Activated CD8-positive, alpha-beta memory T cell treated with anti-CD3 and anti-CD28 coated beads, Interleukin-2, amount 10 ng/mL, durations not matched to agents 7 days and 5 days (primary cell): ENCODE measurements around the gene CYP3A7. TPM values are rescaled to one million over a fixed set of nuclear protein-coding genes. Genes with fewer than 3 reads are reported as not detected.
"Not testable (repeated sequence)": the region's sequence is repeated elsewhere in the genome, so short reads cannot be mapped to it uniquely, and the experiment has no call there.

Experiments
- ATAC-seq: fragments of 150-1000 bp; cut with Tn5 transposase; one replicate; pipeline ENCODE4 v1.10.0; 2021; ENCODE audit warnings: moderate library complexity
- CTCF ChIA-PET: fragments of 350-600 bp; sonication (Branson Sonifier 250); formaldehyde crosslinking; loops from one replicate; lab custom pipeline; 2021; ENCODE audit warnings: antibody characterized with exemption; lab: Charles Lee
- DNase-seq: peaks from one replicate; pipeline ENCODE4 v3.0.0-alpha.2; 2020
- H3K27ac Mint-ChIP-seq: one replicate; pipeline ENCODE4 v1.8.0; 2021; ENCODE audit warnings: mild to moderate bottlenecking, mixed read lengths
- H3K27me3 Mint-ChIP-seq: one replicate; pipeline ENCODE4 v1.8.0; 2021; ENCODE audit warnings: mixed read lengths
- H3K36me3 Mint-ChIP-seq: one replicate; pipeline ENCODE4 v1.8.0; 2021; ENCODE audit warnings: mild to moderate bottlenecking, mixed read lengths
- H3K4me1 Mint-ChIP-seq: one replicate; pipeline ENCODE4 v1.8.0; 2021; ENCODE audit warnings: mixed read lengths
- H3K4me3 Mint-ChIP-seq: one replicate; pipeline ENCODE4 v1.8.0; 2021; ENCODE audit warnings: mild to moderate bottlenecking, moderate library complexity, mixed read lengths
- H3K9me3 Mint-ChIP-seq: one replicate; pipeline ENCODE4 v1.8.0; 2022; ENCODE audit warnings: low read depth, mixed read lengths
- total RNA-seq, 2 experiments: library from RNA; stranded (reverse); gene quantifications; one replicate each; pipeline ENCODE4 v1.2.3, GENCODE V29; 2021

The CYP3A7 gene
- total RNA-seq, 2 experiments from 2014 or later = not detected

GRCh38 chr7:99709838-99710578 lies 25.0 kb downstream of the CYP3A7 start:
- no peak for DNase-seq
- H3K27me3 Mint-ChIP-seq = no peaks in the 10 kb centered on the region
- no peak overlapping the region for H3K4me3 Mint-ChIP-seq
- CTCF ChIA-PET = no interaction called here
- no peak for ATAC-seq
- H3K9me3 Mint-ChIP-seq = no peaks in the 10 kb centered on the region
- no peak overlapping the region for H3K27ac Mint-ChIP-seq
- H3K4me1 Mint-ChIP-seq = no peaks in the 10 kb centered on the region
- peaks cover 5% of the 10 kb centered on the region for H3K36me3 Mint-ChIP-seq

- Mint-ChIP-seq H3K36me3 (peaks cover 5% of the 10 kb centered on the region), H3K27ac (no peak overlapping the region), H3K9me3 (no peaks in the 10 kb centered on the region), H3K27me3 (no peaks in the 10 kb centered on the region), H3K4me1 (no peaks in the 10 kb centered on the region), H3K4me3 (no peak overlapping the region)
- CTCF ChIA-PET = no interaction called here
- no peak for DNase-seq
- ATAC-seq = no peak
These were observed 25.7 kb downstream of the CYP3A7 start for GRCh38 chr7:99709260-99709659.

DNA sequence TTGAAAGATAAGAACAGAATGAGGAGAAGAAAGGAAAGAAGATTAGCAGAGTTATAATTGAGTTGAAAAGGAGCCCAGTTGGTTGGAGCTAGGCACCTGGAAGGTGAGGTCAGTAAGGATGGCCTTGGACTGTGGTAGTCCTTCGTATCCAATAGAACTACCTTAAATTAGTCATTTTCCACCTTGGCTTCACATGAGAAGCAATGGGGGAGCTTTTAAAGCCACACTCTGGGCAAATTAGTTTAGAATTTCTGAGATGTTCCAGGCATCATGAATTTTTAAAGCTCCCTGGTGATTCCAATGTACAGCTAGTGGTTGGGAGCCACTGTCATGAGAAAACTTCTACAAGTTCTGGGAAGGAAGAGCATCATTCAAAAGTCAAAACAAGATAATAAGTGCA lies 27.9 kb downstream of the CYP3A7 start:
- H3K27me3 Mint-ChIP-seq = no peaks in the 10 kb centered on the region
- peaks cover 1% of the 10 kb centered on the region for H3K36me3 Mint-ChIP-seq
- DNase-seq (no peak), ATAC-seq (no peak)
- no peaks in the 10 kb centered on the region for H3K4me1 Mint-ChIP-seq
- no peaks in the 10 kb centered on the region for H3K9me3 Mint-ChIP-seq
- H3K4me3 Mint-ChIP-seq = no peak overlapping the region
- CTCF ChIA-PET = no interaction called here
- H3K27ac Mint-ChIP-seq = no peak overlapping the region

DNA sequence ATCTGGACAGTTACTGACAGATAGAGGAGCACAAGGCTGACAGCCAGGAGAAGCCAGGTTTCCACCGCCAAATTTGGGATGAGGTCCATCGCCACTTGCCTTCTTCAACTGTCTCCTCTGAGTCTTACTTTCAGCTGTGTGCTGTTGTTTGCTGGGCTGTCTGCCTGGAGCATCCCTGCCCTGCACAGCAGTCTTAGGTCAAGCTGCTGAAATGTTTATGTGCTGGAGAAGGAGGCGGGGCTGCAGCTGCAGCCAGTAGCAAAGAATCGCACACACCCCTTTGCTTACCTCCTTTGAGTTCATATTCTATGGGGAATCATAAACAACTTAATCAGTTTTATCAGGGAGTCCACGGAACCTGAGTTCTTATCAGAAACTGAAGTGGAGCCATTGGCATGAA lies 35.0 kb downstream of the CYP3A7 start:
- ATAC-seq = no peak
- Mint-ChIP-seq H3K36me3 (no peaks in the 10 kb centered on the region), H3K27ac (no peak overlapping the region), H3K27me3 (no peaks in the 10 kb centered on the region), H3K9me3 (no peaks in the 10 kb centered on the region), H3K4me1 (no peaks in the 10 kb centered on the region), H3K4me3 (no peak overlapping the region)
- no peak for DNase-seq
- CTCF ChIA-PET = no interaction called here

DNA sequence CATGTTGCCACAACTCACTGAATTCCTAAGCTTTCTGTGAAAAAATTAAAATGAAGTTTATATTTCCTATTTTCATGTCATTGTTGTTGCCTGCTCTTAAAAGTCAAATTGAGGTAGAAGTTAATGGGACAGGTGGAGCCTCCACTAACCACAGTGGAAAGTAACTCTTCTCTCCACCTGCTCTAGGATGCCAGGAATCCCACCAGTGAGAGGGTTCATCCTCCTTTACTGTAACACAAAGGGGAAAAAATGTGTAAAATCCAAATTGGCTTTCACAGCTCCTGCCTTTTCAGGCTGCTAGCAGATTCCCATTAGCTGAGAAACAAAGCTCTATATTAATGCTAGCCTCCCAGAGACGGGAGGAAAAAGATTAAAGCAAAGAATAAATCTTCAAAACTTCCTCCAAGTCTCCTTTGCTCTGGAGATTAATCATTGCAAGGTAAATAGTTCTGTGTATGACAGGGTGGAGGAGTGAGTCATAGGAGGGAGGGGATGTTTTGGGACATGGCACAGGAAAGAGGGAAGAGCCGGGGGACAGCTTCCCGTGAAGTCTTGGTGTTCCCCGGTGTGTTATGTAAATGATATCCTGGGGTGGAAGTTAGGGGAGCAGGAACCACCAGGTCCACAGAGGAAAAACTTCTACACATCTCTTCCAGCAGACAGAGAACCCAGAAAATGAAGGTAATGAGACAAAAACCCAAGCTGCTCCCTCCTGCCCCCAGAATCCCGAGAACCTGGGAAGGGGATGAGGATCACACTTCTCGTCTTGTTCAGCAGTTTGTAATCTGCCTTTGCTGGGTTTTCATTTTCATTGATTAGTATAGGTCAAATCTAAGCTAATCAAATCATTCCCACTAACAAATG lies 35.9 kb downstream of the CYP3A7 start:
- ATAC-seq, H3K27me3 Mint-ChIP-seq, DNase-seq, H3K4me1 Mint-ChIP-seq, H3K36me3 Mint-ChIP-seq, H3K4me3 Mint-ChIP-seq, CTCF ChIA-PET, H3K27ac Mint-ChIP-seq, H3K9me3 Mint-ChIP-seq: not testable (repeated sequence)

DNA sequence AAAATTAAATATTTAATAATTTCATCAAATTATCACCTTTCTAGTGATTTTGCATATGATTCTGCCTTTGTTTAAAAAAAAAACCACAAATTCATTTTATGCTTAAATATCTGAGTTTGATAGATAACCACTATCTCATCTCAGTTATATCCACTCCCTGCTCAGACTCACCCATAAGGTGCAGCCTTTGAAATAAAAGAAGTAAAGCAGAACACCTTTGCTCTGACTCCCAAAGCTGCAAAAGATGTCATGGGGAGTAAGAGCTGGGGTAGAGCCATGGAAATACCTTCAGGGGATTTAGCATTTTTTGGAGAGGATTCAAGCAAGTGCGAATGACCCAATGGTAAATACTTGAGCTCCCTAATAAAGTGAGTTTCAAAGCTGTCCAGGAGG lies 40.1 kb downstream of the CYP3A7 start:
- DNase-seq = no peak
- H3K27me3 Mint-ChIP-seq = no peaks in the 10 kb centered on the region
- CTCF ChIA-PET = no interaction called here
- H3K36me3 Mint-ChIP-seq = no peaks in the 10 kb centered on the region
- ATAC-seq = no peak
- no peak overlapping the region for H3K4me3 Mint-ChIP-seq
- no peak overlapping the region for H3K27ac Mint-ChIP-seq
- no peaks in the 10 kb centered on the region for H3K4me1 Mint-ChIP-seq
- H3K9me3 Mint-ChIP-seq = no peaks in the 10 kb centered on the region

DNA sequence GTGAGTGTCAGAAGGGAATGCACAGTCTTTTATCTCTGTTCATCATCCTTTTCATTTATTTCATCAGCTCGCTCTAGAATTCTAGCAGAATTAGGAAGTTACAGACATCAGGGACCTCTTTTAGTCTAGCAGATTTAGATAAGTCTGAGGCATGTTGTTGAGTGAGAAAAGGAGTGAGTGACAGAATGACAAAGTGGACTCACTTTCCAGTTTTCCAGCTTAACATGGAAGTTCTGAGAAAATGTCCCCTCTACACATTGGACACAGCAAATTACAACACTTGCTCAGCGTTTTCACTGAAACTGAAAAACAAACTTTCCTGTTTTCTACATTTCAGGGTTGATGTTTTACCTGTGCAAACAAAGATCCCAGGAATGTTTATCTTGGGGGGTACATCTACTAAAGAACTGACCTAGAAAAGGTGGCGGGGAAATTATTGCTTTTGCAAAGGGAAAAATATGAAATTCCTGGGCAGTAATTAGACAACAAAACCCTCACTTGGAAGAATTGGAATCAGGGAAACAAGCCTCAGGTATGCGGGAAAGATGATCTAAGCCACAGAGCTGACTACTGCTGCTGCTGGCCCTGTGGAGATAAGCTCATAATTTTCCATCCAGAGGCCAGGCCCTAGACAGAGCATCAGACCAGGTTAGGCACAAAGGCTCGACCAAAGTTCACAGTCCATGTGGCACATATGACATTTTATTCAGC lies 40.6 kb downstream of the CYP3A7 start:
- no peak overlapping the region for H3K27ac Mint-ChIP-seq
- H3K9me3 Mint-ChIP-seq = no peaks in the 10 kb centered on the region
- no peaks in the 10 kb centered on the region for H3K4me1 Mint-ChIP-seq
- ATAC-seq (no peak), DNase-seq (no peak)
- CTCF ChIA-PET = no interaction called here
- H3K4me3 Mint-ChIP-seq = no peak overlapping the region
- no peaks in the 10 kb centered on the region for H3K27me3 Mint-ChIP-seq
- H3K36me3 Mint-ChIP-seq = no peaks in the 10 kb centered on the region

DNA sequence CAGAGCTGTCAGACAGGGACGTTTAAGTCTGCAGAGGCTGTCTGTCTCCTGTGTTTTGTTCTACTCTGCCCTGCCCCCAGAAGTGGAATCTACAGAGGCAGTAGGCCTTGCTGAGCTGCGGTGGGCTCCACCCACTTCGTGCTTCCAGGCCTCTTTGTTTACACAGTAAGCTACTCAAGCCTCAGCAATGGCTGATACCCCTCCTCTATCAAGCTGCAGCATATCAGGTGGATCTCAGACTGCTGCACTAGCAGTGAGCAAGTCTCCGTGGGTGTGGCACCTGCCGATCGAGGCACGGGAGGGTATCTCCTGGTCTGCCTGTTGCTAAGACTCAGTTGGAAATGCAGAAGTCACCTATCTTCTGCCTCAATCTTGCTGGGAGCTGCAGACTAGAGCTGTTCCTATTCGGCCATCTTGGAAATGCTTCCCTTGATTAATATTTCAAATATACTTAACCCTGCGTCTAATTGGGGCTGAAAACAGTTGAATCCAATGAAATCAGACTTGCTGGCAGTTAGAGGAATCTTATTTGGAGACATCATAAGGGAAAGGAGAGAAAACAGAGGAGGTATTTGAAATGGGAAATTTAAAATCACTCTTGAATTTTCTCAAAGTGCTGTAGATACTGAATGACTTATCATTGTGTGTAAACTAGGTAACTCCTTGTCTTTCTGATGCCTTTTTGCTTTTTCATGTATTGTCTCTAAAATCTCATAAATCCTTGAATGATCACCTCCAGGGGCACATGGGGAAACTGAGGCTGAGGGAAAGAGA lies 41.4 kb downstream of the CYP3A7 start:
- Mint-ChIP-seq H3K4me1 (no peaks in the 10 kb centered on the region), H3K36me3 (no peaks in the 10 kb centered on the region), H3K27me3 (peaks cover 3% of the 10 kb centered on the region), H3K9me3 (no peaks in the 10 kb centered on the region), H3K4me3 (no peak overlapping the region), H3K27ac (no peak overlapping the region)
- no peak for ATAC-seq
- CTCF ChIA-PET = no interaction called here
- no peak for DNase-seq

DNA sequence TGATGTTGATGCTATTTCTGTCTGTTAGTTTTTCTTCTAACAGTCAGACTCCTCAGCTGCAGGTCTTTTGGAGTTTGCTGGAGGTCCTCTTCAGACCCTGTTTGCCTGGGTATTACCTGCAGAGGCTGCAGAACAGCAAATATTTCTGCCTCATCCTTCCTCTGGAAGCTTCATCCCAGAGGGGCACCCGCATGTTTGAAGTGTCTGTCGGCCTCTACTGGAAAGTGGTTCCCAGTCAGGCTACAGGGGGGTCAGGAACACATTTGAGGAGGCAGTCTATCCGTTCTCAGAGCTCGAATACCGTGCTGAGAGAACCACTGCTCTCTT lies 41.9 kb downstream of the CYP3A7 start:
- no peak overlapping the region for H3K4me3 Mint-ChIP-seq
- no peak overlapping the region for H3K27ac Mint-ChIP-seq
- ATAC-seq (no peak), DNase-seq (no peak)
- no peaks in the 10 kb centered on the region for H3K36me3 Mint-ChIP-seq
- H3K27me3 Mint-ChIP-seq = peaks cover 7% of the 10 kb centered on the region
- H3K9me3 Mint-ChIP-seq = no peaks in the 10 kb centered on the region
- no peaks in the 10 kb centered on the region for H3K4me1 Mint-ChIP-seq
- CTCF ChIA-PET = no interaction called here

DNA sequence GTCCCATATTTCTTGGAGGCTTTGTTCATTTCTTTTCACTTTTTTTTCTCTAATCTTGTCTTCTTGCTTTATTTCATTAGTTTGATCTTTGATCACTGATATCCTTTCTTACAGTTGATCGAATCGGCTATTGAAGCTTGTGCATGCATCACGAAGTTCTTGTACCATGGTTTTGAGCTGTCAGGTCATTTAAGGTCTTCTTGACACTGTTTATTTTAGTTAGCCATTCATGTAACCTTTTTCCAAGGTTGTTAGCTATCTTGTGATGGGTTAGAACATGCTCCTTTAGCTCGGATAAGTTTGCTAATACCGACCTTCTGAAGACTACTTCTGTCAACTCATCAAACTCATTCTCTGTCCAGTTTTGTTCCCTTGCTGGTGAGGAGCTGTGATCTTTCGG lies 42.4 kb downstream of the CYP3A7 start:
- H3K27ac Mint-ChIP-seq, H3K4me3 Mint-ChIP-seq, DNase-seq, H3K36me3 Mint-ChIP-seq, H3K4me1 Mint-ChIP-seq, H3K27me3 Mint-ChIP-seq, ATAC-seq, H3K9me3 Mint-ChIP-seq, CTCF ChIA-PET: not testable (repeated sequence)

GRCh38 chr7:99691658-99692057 lies 43.3 kb downstream of the CYP3A7 start:
- ATAC-seq, H3K4me1 Mint-ChIP-seq, H3K27ac Mint-ChIP-seq, CTCF ChIA-PET, H3K4me3 Mint-ChIP-seq, H3K36me3 Mint-ChIP-seq, H3K9me3 Mint-ChIP-seq, DNase-seq: not testable (repeated sequence)
- H3K27me3 Mint-ChIP-seq = peaks cover 12% of the 10 kb centered on the region

DNA sequence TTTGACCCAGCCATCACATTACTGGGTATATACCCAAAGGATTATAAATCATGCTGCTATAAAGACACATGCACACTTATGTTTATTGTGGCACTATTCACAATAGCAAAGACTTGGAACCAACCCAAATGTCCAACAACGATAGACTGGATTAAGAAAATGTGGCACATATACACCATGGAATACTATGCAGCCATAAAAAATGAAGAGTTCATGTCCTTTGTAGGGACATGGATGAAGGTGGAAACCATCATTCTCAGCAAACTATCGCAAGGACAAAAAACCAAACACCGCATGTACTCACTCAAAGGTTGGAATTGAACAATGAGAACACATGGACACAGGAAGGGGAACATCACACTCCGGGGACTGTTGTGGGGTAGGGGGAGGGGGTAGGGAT lies 44.1 kb downstream of the CYP3A7 start:
- H3K27ac Mint-ChIP-seq, H3K4me3 Mint-ChIP-seq, H3K9me3 Mint-ChIP-seq, H3K4me1 Mint-ChIP-seq, DNase-seq, ATAC-seq, CTCF ChIA-PET, H3K36me3 Mint-ChIP-seq: not testable (repeated sequence)
- H3K27me3 Mint-ChIP-seq = peaks cover 12% of the 10 kb centered on the region

- H3K27ac Mint-ChIP-seq, H3K4me3 Mint-ChIP-seq, CTCF ChIA-PET, ATAC-seq, H3K9me3 Mint-ChIP-seq, H3K4me1 Mint-ChIP-seq, DNase-seq, H3K36me3 Mint-ChIP-seq: not testable (repeated sequence)
- H3K27me3 Mint-ChIP-seq = peaks cover 12% of the 10 kb centered on the region
These were observed 49.0 kb downstream of the CYP3A7 start for GRCh38 chr7:99685871-99686608.
